HEK293 (cell line): ENCODE results near the gene GPS1.

ENCODE experiments used
- AEBP2 ChIP-seq: fragments of 450-650 bp; formaldehyde crosslinking; IDR thresholded peaks from 2 replicates; pipeline ENCODE4 v1.5.1; 2016; ENCODE audit warnings: missing biosample characterization, missing genetic modification characterization, borderline replicate concordance
- GFI1B ChIP-seq: fragments of 450-650 bp; formaldehyde crosslinking; IDR thresholded peaks from 2 replicates; pipeline ENCODE4 v1.5.1; 2016; ENCODE audit warnings: missing biosample characterization, missing genetic modification characterization
- ZBTB8A ChIP-seq: fragments of 450-650 bp; formaldehyde crosslinking; IDR thresholded peaks from 2 replicates; pipeline ENCODE4 v1.5.1; 2016; ENCODE audit warnings: missing biosample characterization, missing genetic modification characterization
- ZNF10 ChIP-seq: fragments of 450-650 bp; formaldehyde crosslinking; IDR thresholded peaks from 2 replicates; pipeline ENCODE4 v1.5.1; 2017; ENCODE audit warnings: missing biosample characterization, missing genetic modification characterization
- ZNF146 ChIP-seq: fragments of 450-650 bp; formaldehyde crosslinking; IDR thresholded peaks from 2 replicates; pipeline ENCODE4 v1.5.1; 2016; ENCODE audit warnings: missing biosample characterization, missing genetic modification characterization
- ZNF16 ChIP-seq: fragments of 450-650 bp; formaldehyde crosslinking; IDR thresholded peaks from 2 replicates; pipeline ENCODE4 v1.5.1; 2016; ENCODE audit warnings: low read depth, missing biosample characterization, missing genetic modification characterization
- ZNF202 ChIP-seq: fragments of 450-650 bp; formaldehyde crosslinking; IDR thresholded peaks from 2 replicates; pipeline ENCODE4 v1.5.1; 2016; ENCODE audit warnings: missing biosample characterization, missing genetic modification characterization, borderline replicate concordance
- ZNF211 ChIP-seq: fragments of 450-650 bp; formaldehyde crosslinking; IDR thresholded peaks from 2 replicates; pipeline ENCODE4 v1.5.1; 2016; ENCODE audit warnings: low read depth, missing biosample characterization, missing genetic modification characterization
- ZNF274 ChIP-seq, 2 experiments: fragments of 200-500 bp in 1 of 2; fragments of 450-650 bp in 1 of 2; sonication (Bioruptor generic) in 1 of 2; formaldehyde crosslinking in 1 of 2; IDR thresholded peaks; 2 replicates each; pipeline versions ENCODE4 v1.5.1 to v1.6.1; 2014 to 2016; ENCODE audit warnings: borderline replicate concordance in 1 of 2, inconsistent platforms in 1 of 2, low read length in 1 of 2, missing biosample characterization in 1 of 2, missing genetic modification characterization in 1 of 2
- ZNF302 ChIP-seq: fragments of 450-650 bp; formaldehyde crosslinking; IDR thresholded peaks from 2 replicates; pipeline ENCODE4 v1.5.1; 2016; ENCODE audit warnings: missing biosample characterization, missing genetic modification characterization, low read depth
- ZNF324 ChIP-seq: fragments of 450-650 bp; formaldehyde crosslinking; IDR thresholded peaks from 2 replicates; pipeline ENCODE4 v1.5.1; 2016; ENCODE audit warnings: missing biosample characterization, missing genetic modification characterization
- ZNF341 ChIP-seq: fragments of 450-650 bp; formaldehyde crosslinking; IDR thresholded peaks from 2 replicates; pipeline ENCODE4; 2016; ENCODE audit warnings: low read depth, missing biosample characterization, missing genetic modification characterization
- ZNF366 ChIP-seq: fragments of 450-650 bp; formaldehyde crosslinking; conservative IDR thresholded peaks from 2 replicates; pipeline ENCODE4 v1.5.1; 2016; ENCODE audit warnings: missing biosample characterization, missing genetic modification characterization
- ZNF391 ChIP-seq: fragments of 450-650 bp; formaldehyde crosslinking; IDR thresholded peaks from 2 replicates; pipeline ENCODE4 v1.5.1; 2016; ENCODE audit warnings: low read depth, missing biosample characterization, missing genetic modification characterization, borderline replicate concordance
- ZNF473 ChIP-seq: fragments of 450-650 bp; formaldehyde crosslinking; IDR thresholded peaks from 2 replicates; pipeline ENCODE4 v1.5.1; 2017; ENCODE audit warnings: missing biosample characterization, missing genetic modification characterization
- ZNF510 ChIP-seq: fragments of 450-650 bp; formaldehyde crosslinking; IDR thresholded peaks from 2 replicates; pipeline ENCODE4 v1.5.1; 2018; ENCODE audit warnings: mild to moderate bottlenecking, missing genetic modification characterization, missing biosample characterization; ENCODE audit not compliant: insufficient replicate concordance
- ZNF521 ChIP-seq: fragments of 450-650 bp; formaldehyde crosslinking; IDR thresholded peaks from 2 replicates; pipeline ENCODE4 v1.5.1; 2017; ENCODE audit warnings: missing biosample characterization, mild to moderate bottlenecking, missing genetic modification characterization
- ZNF529 ChIP-seq: fragments of 450-650 bp; formaldehyde crosslinking; IDR thresholded peaks from 2 replicates; pipeline ENCODE4 v1.5.1; 2017; ENCODE audit warnings: missing genetic modification characterization, missing biosample characterization; ENCODE audit not compliant: insufficient replicate concordance
- ZNF549 ChIP-seq: fragments of 450-650 bp; IDR thresholded peaks from 2 replicates; pipeline ENCODE4 v1.5.1; 2018; ENCODE audit warnings: missing biosample characterization, missing genetic modification characterization, mild to moderate bottlenecking, inconsistent platforms, moderate library complexity
- ZNF558 ChIP-seq: fragments of 450-650 bp; formaldehyde crosslinking; IDR thresholded peaks from 2 replicates; pipeline ENCODE4 v1.5.1; 2016; ENCODE audit warnings: missing biosample characterization, missing genetic modification characterization
- ZNF629 ChIP-seq: fragments of 450-650 bp; formaldehyde crosslinking; IDR thresholded peaks from 2 replicates; pipeline ENCODE4 v1.5.1; 2017; ENCODE audit warnings: missing biosample characterization, missing genetic modification characterization
- ZNF639 ChIP-seq: fragments of 450-650 bp; formaldehyde crosslinking; IDR thresholded peaks from 2 replicates; pipeline ENCODE4 v1.5.1; 2016; ENCODE audit warnings: missing biosample characterization, missing genetic modification characterization
- ZNF785 ChIP-seq: fragments of 450-650 bp; formaldehyde crosslinking; IDR thresholded peaks from 2 replicates; pipeline ENCODE4 v1.5.1; 2016; ENCODE audit warnings: missing biosample characterization, missing genetic modification characterization
- ZSCAN16 ChIP-seq: fragments of 450-650 bp; formaldehyde crosslinking; IDR thresholded peaks from 2 replicates; pipeline ENCODE4 v1.5.1; 2016; ENCODE audit warnings: missing biosample characterization, missing genetic modification characterization
- ZXDB ChIP-seq: fragments of 450-650 bp; formaldehyde crosslinking; IDR thresholded peaks from 2 replicates; pipeline ENCODE4 v1.5.1; 2016; ENCODE audit warnings: missing biosample characterization, missing genetic modification characterization
- TF ChIP-seq, protein P1 (sequence below): fragments of 450-650 bp; formaldehyde crosslinking; IDR thresholded peaks from 2 replicates; pipeline ENCODE4 v1.5.1; 2016; ENCODE audit warnings: missing biosample characterization, missing genetic modification characterization
- TF ChIP-seq, protein P2 (sequence below): fragments of 450-650 bp; formaldehyde crosslinking; IDR thresholded peaks from 2 replicates; pipeline ENCODE4 v1.5.1; 2016; ENCODE audit warnings: missing biosample characterization, missing genetic modification characterization
- TF ChIP-seq, protein P3 (sequence below): fragments of 450-650 bp; formaldehyde crosslinking; IDR thresholded peaks from 2 replicates; pipeline ENCODE4 v1.5.1; 2016; ENCODE audit warnings: missing biosample characterization, missing genetic modification characterization
- TF ChIP-seq, protein P4 (sequence below): fragments of 450-650 bp; formaldehyde crosslinking; IDR thresholded peaks from 2 replicates; pipeline ENCODE4 v1.5.1; 2016; ENCODE audit warnings: missing biosample characterization, missing genetic modification characterization
- TF ChIP-seq, protein P5 (sequence below): IDR thresholded peaks from 2 replicates; pipeline ENCODE4 v1.6.1; 2011; ENCODE audit warnings: mild to moderate bottlenecking, low read depth, low read length, borderline replicate concordance

GPS1 gene

DNA sequence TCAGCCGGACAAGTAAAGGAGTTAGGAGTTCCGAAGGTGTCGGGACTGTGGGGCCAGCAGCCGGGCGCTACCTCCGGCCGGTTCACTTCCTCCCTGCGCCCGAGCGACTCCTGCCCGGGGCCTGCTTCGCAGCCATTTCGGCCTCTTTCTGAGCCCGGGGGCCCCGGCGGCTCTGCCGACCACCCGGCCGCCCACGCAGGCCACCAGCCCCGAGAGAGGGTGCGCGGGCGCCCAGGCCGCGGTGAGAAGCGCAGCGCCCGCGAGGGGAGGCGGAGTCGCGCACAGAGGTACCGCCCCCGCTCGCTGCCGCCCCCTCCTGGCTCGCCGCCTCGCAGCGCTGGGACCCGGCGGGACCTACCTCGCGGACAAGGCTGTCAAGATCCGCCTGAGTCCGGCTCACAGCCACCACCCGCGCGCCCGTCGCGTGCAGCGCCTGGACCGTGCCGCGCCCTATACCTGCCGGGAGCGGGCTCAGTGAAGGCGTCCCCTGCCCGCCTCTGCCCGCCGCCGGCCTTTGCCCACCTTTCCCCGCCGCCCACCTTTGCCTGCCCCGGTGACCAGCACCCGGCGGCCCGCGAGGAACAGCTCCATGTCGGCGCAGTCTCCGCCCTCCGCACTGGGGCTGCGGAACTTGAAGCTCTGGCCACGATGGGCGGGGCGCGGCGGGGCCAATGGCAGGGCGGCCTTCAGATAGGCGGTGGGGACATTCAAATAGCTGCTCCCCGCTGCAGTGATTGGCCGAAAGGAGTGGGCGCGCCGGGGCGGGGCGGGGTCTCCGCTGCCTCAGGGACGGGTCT is 14.4 kb upstream of the GPS1 start, which contains the start of gene DCXR (continued):
- no peak for TF ChIP-seq ZXDB
- no peak for TF ChIP-seq ZNF16 (tag by site-specific recombination)
- TF ChIP-seq ZNF202 (tag by site-specific recombination): no peak
- TF ChIP-seq, protein P1, sequence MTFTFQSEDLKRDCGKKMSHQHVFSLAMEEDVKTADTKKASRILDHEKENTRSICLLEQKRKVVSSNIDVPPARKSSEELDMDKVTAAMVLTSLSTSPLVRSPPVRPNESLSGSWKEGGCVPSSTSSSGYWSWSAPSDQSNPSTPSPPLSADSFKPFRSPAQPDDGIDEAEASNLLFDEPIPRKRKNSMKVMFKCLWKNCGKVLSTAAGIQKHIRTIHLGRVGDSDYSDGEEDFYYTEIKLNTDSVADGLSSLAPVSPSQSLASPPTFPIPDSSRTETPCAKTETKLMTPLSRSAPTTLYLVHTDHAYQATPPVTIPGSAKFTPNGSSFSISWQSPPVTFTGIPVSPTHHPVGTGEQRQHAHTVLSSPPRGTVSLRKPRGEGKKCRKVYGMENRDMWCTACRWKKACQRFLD (tag by site-specific recombination): no peak
- peak; percentile 93 for TF ChIP-seq ZBTB8A
- no peak for TF ChIP-seq ZNF521 (tag by site-specific recombination)
- TF ChIP-seq AEBP2 (tag by site-specific recombination): no peak
- no peak for TF ChIP-seq ZNF10
- 0 out of 2 replicates have a peak, but pooled peaks have one; percentile 51 for TF ChIP-seq ZNF785 (tag by site-specific recombination)
- peak; percentile 66; the same call in 1 of the 2 replicates for TF ChIP-seq ZNF391 (tag by site-specific recombination)
- no peak for TF ChIP-seq ZNF473 (tag by site-specific recombination)
- TF ChIP-seq ZSCAN16: no peak
- no peak for TF ChIP-seq GFI1B (tag by site-specific recombination)
- no peak; the same call in 1 of the 2 replicates for TF ChIP-seq ZNF146 (tag by site-specific recombination)
- TF ChIP-seq ZNF324: no peak
- TF ChIP-seq ZNF211: no peak
- TF ChIP-seq, protein P2, sequence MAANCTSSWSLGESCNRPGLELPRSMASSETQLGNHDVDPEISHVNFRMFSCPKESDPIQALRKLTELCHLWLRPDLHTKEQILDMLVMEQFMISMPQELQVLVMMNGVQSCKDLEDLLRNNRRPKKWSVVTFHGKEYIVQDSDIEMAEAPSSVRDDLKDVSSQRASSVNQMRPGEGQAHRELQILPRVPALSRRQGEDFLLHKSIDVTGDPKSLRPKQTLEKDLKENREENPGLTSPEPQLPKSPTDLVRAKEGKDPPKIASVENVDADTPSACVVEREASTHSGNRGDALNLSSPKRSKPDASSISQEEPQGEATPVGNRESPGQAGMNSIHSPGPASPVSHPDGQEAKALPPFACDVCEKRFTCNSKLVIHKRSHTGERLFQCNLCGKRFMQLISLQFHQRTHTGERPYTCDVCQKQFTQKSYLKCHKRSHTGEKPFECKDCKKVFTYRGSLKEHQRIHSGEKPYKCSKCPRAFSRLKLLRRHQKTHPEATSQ (tag by site-specific recombination): peak; percentile 89; the same call in 1 of the 2 replicates
- no peak for TF ChIP-seq ZNF274 (IDR thresholded peaks at IDR 0.05; ENCODE audit: low read length)
- TF ChIP-seq ZNF274 (tag by site-specific recombination; IDR thresholded peaks at IDR 0.05; ENCODE audit: borderline replicate concordance): no peak
- no peak for TF ChIP-seq ZNF558 (tag by site-specific recombination)
- no peak for TF ChIP-seq ZNF639 (tag by site-specific recombination)
- no peak for TF ChIP-seq ZNF529 (tag by site-specific recombination)
- TF ChIP-seq, protein P3, sequence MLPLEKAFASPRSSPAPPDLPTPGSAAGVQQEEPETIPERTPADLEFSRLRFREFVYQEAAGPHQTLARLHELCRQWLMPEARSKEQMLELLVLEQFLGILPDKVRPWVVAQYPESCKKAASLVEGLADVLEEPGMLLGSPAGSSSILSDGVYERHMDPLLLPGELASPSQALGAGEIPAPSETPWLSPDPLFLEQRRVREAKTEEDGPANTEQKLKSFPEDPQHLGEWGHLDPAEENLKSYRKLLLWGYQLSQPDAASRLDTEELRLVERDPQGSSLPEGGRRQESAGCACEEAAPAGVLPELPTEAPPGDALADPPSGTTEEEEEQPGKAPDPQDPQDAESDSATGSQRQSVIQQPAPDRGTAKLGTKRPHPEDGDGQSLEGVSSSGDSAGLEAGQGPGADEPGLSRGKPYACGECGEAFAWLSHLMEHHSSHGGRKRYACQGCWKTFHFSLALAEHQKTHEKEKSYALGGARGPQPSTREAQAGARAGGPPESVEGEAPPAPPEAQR (tag by site-specific recombination): no peak
- no peak for TF ChIP-seq ZNF366 (tag by site-specific recombination)
- TF ChIP-seq ZNF629 (tag by site-specific recombination): peak; percentile 62; the same call in 1 of the 2 replicates
- TF ChIP-seq ZNF341: peak; percentile 91
- TF ChIP-seq ZNF510 (tag by site-specific recombination): no peak
- TF ChIP-seq ZNF302 (tag by site-specific recombination): no peak
- TF ChIP-seq ZNF549: no peak
- TF ChIP-seq, protein P4, sequence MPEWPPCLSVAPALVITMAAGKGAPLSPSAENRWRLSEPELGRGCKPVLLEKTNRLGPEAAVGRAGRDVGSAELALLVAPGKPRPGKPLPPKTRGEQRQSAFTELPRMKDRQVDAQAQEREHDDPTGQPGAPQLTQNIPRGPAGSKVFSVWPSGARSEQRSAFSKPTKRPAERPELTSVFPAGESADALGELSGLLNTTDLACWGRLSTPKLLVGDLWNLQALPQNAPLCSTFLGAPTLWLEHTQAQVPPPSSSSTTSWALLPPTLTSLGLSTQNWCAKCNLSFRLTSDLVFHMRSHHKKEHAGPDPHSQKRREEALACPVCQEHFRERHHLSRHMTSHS: no peak
- TF ChIP-seq, protein P5, sequence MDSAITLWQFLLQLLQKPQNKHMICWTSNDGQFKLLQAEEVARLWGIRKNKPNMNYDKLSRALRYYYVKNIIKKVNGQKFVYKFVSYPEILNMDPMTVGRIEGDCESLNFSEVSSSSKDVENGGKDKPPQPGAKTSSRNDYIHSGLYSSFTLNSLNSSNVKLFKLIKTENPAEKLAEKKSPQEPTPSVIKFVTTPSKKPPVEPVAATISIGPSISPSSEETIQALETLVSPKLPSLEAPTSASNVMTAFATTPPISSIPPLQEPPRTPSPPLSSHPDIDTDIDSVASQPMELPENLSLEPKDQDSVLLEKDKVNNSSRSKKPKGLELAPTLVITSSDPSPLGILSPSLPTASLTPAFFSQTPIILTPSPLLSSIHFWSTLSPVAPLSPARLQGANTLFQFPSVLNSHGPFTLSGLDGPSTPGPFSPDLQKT: no peak
